HCT116 (cell line): ENCODE measurements around the gene SMIM10L2A. TPM values are rescaled to one million over a fixed set of nuclear protein-coding genes. Genes with fewer than 3 reads are reported as not detected.

Experiments
- ATAC-seq: fragments of 200-7000 bp; cut with Tn5 transposase; 2 replicates; pipeline ENCODE4 v1.9.1; 2020; ENCODE audit warnings: mild to moderate bottlenecking, moderate library complexity
- BruUV-seq: library from RNA; stranded (reverse); fragments of 400-500 nt; replicated peaks from 2 replicates; lab custom pipeline; 2021; lab: Mats Ljungman, UMichigan
- CTCF ChIA-PET: fragments of 300-600 bp; sonication (Branson Sonifier 250); formaldehyde crosslinking; loops from one replicate; lab custom pipeline; 2021; ENCODE audit warnings: antibody characterized with exemption; lab: Charles Lee
- POLR2A ChIA-PET: fragments of 300-600, 350-600 bp; sonication (Branson Sonifier 250); formaldehyde crosslinking; loops from one replicate; lab custom pipeline; 2021; ENCODE audit warnings: antibody characterized with exemption; lab: Charles Lee
- RAD21 ChIA-PET, 2 experiments: fragments of 300-600 bp; sonication (Branson Sonifier 250); formaldehyde crosslinking; loops; one replicate each; lab custom pipeline; 2023; ENCODE audit warnings: low total read pairs in 2 of 2; ENCODE audit not compliant: uncharacterized antibody in 2 of 2, unreplicated experiment in 2 of 2, low non-redundant PET in 1 of 2; lab: Charles Lee
- DNase-seq: peaks from one replicate; pipeline ENCODE4 v3.0.0-alpha.2; 2010; ENCODE audit warnings: low read depth, low spot score
- H2AFZ ChIP-seq: fragments of 200-600 bp; shearing (Covaris generic), sonication (generic); 2 replicates; pipeline ENCODE4 v1.6.1; 2017; ENCODE audit warnings: low read depth, mixed run types, mixed read lengths, antibody characterized with exemption, low read length; ENCODE audit not compliant: poor library complexity, severe bottlenecking
- H3K27ac ChIP-seq: 2 replicates; pipeline ENCODE4 v1.5.1; 2012; ENCODE audit warnings: low read depth, low read length
- H3K27me3 ChIP-seq: fragments of 200-600 bp; sonication (generic); 2 replicates; pipeline ENCODE4 v1.6.1; 2016; ENCODE audit warnings: mixed run types, low read length, mixed read lengths; ENCODE audit not compliant: insufficient read depth
- H3K36me3 ChIP-seq, 2 experiments: fragments of 200-500 bp in 1 of 2; fragments of 200-600 bp in 1 of 2; sonication (Bioruptor generic) in 1 of 2; sonication (generic) in 1 of 2; 2 replicates each; pipeline versions ENCODE4 v1.5.1 to v1.6.1; 2014 to 2016; ENCODE audit warnings: low read length in 2 of 2, inconsistent platforms in 1 of 2, mixed read lengths in 1 of 2, mixed run types in 1 of 2; ENCODE audit not compliant: insufficient read depth in 2 of 2, control insufficient read depth in 1 of 2
- H3K4me1 ChIP-seq, 2 experiments: fragments of 200-600 bp in 1 of 2; sonication (generic) in 1 of 2; 2 replicates each; pipeline versions ENCODE4 v1.5.1 to v1.6.1; 2012 to 2017; ENCODE audit warnings: low read length in 2 of 2, inconsistent platforms in 1 of 2, mild to moderate bottlenecking in 1 of 2, mixed read lengths in 1 of 2, mixed run types in 1 of 2, moderate library complexity in 1 of 2; ENCODE audit not compliant: insufficient read depth in 2 of 2, control insufficient read depth in 1 of 2
- H3K4me2 ChIP-seq: fragments of 200-600 bp; sonication (generic); 2 replicates; pipeline ENCODE4 v1.6.1; 2017; ENCODE audit warnings: mixed run types, low read length, mixed read lengths
- H3K4me3 ChIP-seq, 2 experiments: fragments of 200-600 bp in 1 of 2; sonication (generic) in 1 of 2; replicated peaks in 1 of 2; 2 replicates each; pipeline ENCODE4 v1.5.1; 2011 to 2016; ENCODE audit warnings: low read length in 2 of 2, control low read depth in 1 of 2, low read depth in 1 of 2, mild to moderate bottlenecking in 1 of 2, mixed read lengths in 1 of 2, mixed run types in 1 of 2
- H3K79me2 ChIP-seq: fragments of 200-600 bp; sonication (generic); 2 replicates; pipeline ENCODE4 v1.6.1; 2017; ENCODE audit warnings: mild to moderate bottlenecking, mixed run types, low read length, moderate library complexity, mixed read lengths; ENCODE audit not compliant: insufficient read depth
- H3K9ac ChIP-seq: fragments of 200-600 bp; sonication (generic); 2 replicates; pipeline ENCODE4 v1.6.1; 2016; ENCODE audit warnings: low read length, mixed read lengths
- H3K9me2 ChIP-seq: fragments of 200-600 bp; sonication (generic), shearing (Covaris generic); 2 replicates; pipeline ENCODE4 v1.6.1; 2017; ENCODE audit warnings: mixed run types, mild to moderate bottlenecking, moderate library complexity; ENCODE audit not compliant: insufficient read depth
- H3K9me3 ChIP-seq, 2 experiments: fragments of 200-500 bp in 1 of 2; fragments of 200-600 bp in 1 of 2; sonication (Bioruptor generic) in 1 of 2; sonication (generic) in 1 of 2; 2 replicates each; pipeline ENCODE4 v1.6.1; 2014 to 2017; ENCODE audit warnings: low read length in 2 of 2, mixed read lengths in 2 of 2, inconsistent platforms in 1 of 2, low read depth in 1 of 2, mild to moderate bottlenecking in 1 of 2, mixed run types in 1 of 2, moderate library complexity in 1 of 2; ENCODE audit not compliant: control insufficient read depth in 1 of 2, insufficient read depth in 1 of 2
- H4K20me1 ChIP-seq: fragments of 200-600 bp; sonication (generic), shearing (Covaris generic); 2 replicates; pipeline ENCODE4 v1.6.1; 2017; ENCODE audit warnings: mixed run types, mild to moderate bottlenecking, moderate library complexity; ENCODE audit not compliant: insufficient read depth
- EGR1 ChIP-seq: IDR thresholded peaks from 2 replicates; pipeline ENCODE4 v1.6.1; 2012; ENCODE audit warnings: low read depth
- EZH2phosphoT487 ChIP-seq: fragments of 200-600 bp; IDR thresholded peaks from 2 replicates; pipeline ENCODE4 v1.6.1; 2018; ENCODE audit warnings: antibody characterized with exemption, borderline replicate concordance
- RAD21 ChIP-seq: IDR thresholded peaks from 2 replicates; pipeline ENCODE4 v1.6.1; 2012; ENCODE audit warnings: low read depth, mild to moderate bottlenecking
- SIN3A ChIP-seq: IDR thresholded peaks from 2 replicates; pipeline ENCODE4 v1.6.1; 2012; ENCODE audit warnings: low read depth
- intact Hi-C: fragments of 100-400 bp; cut with micrococcal nuclease; formaldehyde crosslinking; loops from 2 replicates; pipeline ENCODE4 v1.10.0; 2022
- total RNA-seq: library from RNA; stranded (reverse); gene quantifications from one replicate; pipeline ENCODE4 v1.2.1, GENCODE V29; 2021; ENCODE audit not compliant: unreplicated experiment
- TF ChIP-seq, protein P1 (sequence below), 3 experiments: fragments of 200-600 bp in 1 of 3; sonication (generic) in 1 of 3; IDR thresholded peaks in 2 of 3; conservative IDR thresholded peaks in 1 of 3; 2 replicates each; pipeline ENCODE4 v1.5.1; 2012 to 2017; ENCODE audit warnings: low read depth in 2 of 3, low read length in 2 of 3, antibody characterized with exemption in 1 of 3, borderline replicate concordance in 1 of 3, control low read depth in 1 of 3, mild to moderate bottlenecking in 1 of 3, mixed read lengths in 1 of 3, mixed run types in 1 of 3, moderate library complexity in 1 of 3; ENCODE audit not compliant: insufficient read depth in 1 of 3

SMIM10L2A gene
- total RNA-seq, 1 experiment from 2014 or later: 1.5 TPM

DNA sequence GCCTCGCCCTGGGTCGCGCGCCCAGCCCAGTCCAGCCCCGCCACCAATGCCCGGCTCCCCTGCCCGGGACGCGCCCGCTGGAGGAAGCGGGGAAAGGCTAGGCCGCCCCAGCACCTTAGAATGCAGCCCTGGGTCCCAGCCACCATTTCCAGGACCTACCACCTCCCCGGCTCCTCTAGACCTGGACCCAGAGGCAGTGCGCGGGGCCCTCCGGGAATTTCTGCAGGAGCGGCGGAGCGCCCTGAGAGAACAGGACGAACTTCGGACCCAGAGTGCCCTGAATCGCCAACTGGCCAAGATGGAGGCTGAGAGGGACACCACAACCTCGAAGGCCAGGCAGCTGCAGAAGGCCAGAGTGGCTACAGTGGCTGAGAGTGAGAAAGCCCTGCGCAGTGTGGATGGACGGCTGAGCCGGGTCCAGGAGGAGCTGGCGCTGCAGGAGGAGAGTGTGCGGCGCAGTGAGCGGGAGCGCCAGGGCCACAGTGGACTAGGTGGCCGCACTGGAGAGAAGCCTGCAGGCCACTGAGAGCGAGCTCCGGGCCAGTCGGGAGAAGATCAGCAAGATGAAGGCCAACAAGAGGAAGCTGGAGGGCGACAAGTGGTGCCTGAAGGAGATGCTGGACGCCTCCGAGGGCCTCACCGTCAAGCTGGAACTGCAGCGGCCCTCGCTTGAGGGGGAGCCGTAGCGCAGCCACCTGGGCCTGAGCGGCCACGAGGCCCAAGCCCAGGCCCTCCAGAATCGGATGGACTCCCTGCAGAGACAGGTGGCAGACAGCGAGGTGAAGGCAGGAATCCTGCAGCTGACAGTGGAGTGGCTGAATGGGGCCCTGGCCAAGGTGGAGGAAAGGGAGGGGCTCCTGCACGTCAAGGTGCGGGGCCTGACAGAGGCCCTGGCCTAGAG, 15.5 kb downstream of the SMIM10L2A start:
- no peaks in the 10 kb centered on the region for H4K20me1 ChIP-seq
- H3K4me1 ChIP-seq: no peaks in the 10 kb centered on the region
- H3K4me3 ChIP-seq: no peak overlapping the region
- H2AFZ ChIP-seq: no peak overlapping the region
- intact Hi-C loops: no loop called here
- H3K9me2 ChIP-seq: no peaks in the 10 kb centered on the region
- no peaks in the 10 kb centered on the region for H3K27me3 ChIP-seq
- no peaks in the 10 kb centered on the region for H3K79me2 ChIP-seq
- H3K36me3 ChIP-seq: no peaks in the 10 kb centered on the region
- ATAC-seq (no peak), DNase-seq (no peak)
- TF ChIP-seq EZH2phosphoT487: no peak
- TF ChIP-seq EGR1: no peak
- H3K9me3 ChIP-seq: no peaks in the 10 kb centered on the region
- ChIA-PET RAD21 (no interaction called here), CTCF (no interaction called here), POLR2A (no interaction called here)
- no peak overlapping the region for H3K27ac ChIP-seq
- H3K4me2 ChIP-seq: no peak overlapping the region
- no TSS peak for BruUV-seq
- no peak overlapping the region for H3K9ac ChIP-seq

DNA sequence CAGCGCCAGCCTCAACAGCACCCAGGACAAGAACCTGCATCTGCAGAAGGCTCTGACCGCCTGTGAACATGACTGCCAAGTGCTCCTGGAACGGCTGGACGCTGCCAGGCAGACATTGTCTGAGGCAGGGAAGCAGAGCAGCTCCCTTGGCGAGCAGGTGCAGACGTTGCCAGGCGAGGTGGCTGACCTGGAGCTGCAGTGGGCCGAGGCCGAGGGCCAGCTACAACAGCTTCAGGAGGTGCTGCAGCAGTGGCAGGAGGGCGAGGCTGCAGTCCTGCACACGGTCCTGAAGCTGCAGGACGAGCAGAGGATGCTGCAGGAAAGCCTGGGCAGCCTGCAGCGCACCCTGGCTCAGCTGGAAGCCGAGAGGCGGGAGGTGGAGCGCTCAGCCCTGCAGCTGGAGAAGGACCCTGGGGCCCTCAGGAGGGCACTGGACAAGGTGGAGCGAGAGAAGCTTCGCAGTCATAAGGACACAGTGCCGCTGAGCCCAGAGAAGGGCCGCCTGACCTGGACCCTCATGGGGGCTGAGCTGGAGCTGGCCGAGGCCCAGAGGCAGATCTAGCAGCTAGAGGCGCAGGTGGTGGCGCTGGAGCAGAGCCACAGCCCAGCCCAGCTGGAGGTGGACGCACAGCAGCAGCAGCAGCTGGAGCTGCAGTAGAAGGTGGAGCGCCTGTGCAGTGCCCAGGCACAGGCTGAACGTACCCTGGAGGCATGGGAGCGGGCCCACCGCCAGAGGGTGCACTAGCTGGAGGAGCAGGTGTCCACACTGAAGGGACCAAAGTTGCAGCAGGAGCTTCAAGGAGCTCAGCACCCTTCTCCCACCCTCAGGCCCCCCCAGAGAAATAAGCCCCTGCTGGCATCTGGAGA, 16.4 kb downstream of the SMIM10L2A start:
- ChIA-PET RAD21 (no interaction called here), CTCF (interaction anchor here (0.8 to 1.2 kb wide), 3 partner anchors 12 to 26 kb away, joined by 4 read pairs; partner anchors contain the start of gene SMIM10L2A), POLR2A (no interaction called here)
- Histone ChIP-seq H3K9ac (no peak overlapping the region), H3K9me3 (no peaks in the 10 kb centered on the region), H3K4me1 (no peaks in the 10 kb centered on the region), H3K27me3 (no peaks in the 10 kb centered on the region), H3K27ac (no peak overlapping the region), H3K36me3 (no peaks in the 10 kb centered on the region), H3K9me2 (no peaks in the 10 kb centered on the region), H3K4me3 (no peak overlapping the region), H2AFZ (no peak overlapping the region), H4K20me1 (no peaks in the 10 kb centered on the region), H3K79me2 (no peaks in the 10 kb centered on the region), H3K4me2 (no peak overlapping the region)
- intact Hi-C loops: no loop called here
- BruUV-seq: no TSS peak
- DNase-seq (no peak), ATAC-seq (peak; percentile 91)
- TF ChIP-seq RAD21 (0 out of 2 replicates have a peak, but pooled peaks have one; percentile 12), SIN3A (no peak)
- TF ChIP-seq, protein P1, sequence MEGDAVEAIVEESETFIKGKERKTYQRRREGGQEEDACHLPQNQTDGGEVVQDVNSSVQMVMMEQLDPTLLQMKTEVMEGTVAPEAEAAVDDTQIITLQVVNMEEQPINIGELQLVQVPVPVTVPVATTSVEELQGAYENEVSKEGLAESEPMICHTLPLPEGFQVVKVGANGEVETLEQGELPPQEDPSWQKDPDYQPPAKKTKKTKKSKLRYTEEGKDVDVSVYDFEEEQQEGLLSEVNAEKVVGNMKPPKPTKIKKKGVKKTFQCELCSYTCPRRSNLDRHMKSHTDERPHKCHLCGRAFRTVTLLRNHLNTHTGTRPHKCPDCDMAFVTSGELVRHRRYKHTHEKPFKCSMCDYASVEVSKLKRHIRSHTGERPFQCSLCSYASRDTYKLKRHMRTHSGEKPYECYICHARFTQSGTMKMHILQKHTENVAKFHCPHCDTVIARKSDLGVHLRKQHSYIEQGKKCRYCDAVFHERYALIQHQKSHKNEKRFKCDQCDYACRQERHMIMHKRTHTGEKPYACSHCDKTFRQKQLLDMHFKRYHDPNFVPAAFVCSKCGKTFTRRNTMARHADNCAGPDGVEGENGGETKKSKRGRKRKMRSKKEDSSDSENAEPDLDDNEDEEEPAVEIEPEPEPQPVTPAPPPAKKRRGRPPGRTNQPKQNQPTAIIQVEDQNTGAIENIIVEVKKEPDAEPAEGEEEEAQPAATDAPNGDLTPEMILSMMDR (IDR thresholded peaks at IDR 0.05 in 2 of 3, conservative IDR thresholded peaks at IDR 0.05 in 1 of 3; ENCODE audit: borderline replicate concordance in 1 of 3, insufficient read depth in 1 of 3, low read depth in 2 of 3, low read length in 2 of 3): peak in 2 of 3 experiments; percentile 33 to 52; a peak in 4 of 6 replicates
